HCT116 (cell line): Measurements from ENCODE around the gene CADPS. TPM values are rescaled to one million over a fixed set of nuclear protein-coding genes. Genes with fewer than 3 reads are reported as not detected.

ENCODE experiments used
- ATAC-seq: fragments of 200-7000 bp; cut with Tn5 transposase; 2 replicates; pipeline ENCODE4 v1.9.1; 2020; ENCODE audit warnings: mild to moderate bottlenecking, moderate library complexity
- BruUV-seq: library from RNA; stranded (reverse); fragments of 400-500 nt; replicated peaks from 2 replicates; lab custom pipeline; 2021; lab: Mats Ljungman, UMichigan
- CTCF ChIA-PET: fragments of 300-600 bp; sonication (Branson Sonifier 250); formaldehyde crosslinking; loops from one replicate; lab custom pipeline; 2021; ENCODE audit warnings: antibody characterized with exemption; lab: Charles Lee
- POLR2A ChIA-PET: fragments of 300-600, 350-600 bp; sonication (Branson Sonifier 250); formaldehyde crosslinking; loops from one replicate; lab custom pipeline; 2021; ENCODE audit warnings: antibody characterized with exemption; lab: Charles Lee
- RAD21 ChIA-PET, 2 experiments: fragments of 300-600 bp; sonication (Branson Sonifier 250); formaldehyde crosslinking; loops; one replicate each; lab custom pipeline; 2023; ENCODE audit warnings: low total read pairs in 2 of 2; ENCODE audit not compliant: uncharacterized antibody in 2 of 2, unreplicated experiment in 2 of 2, low non-redundant PET in 1 of 2; lab: Charles Lee
- DNase-seq: peaks from one replicate; pipeline ENCODE4 v3.0.0-alpha.2; 2010; ENCODE audit warnings: low read depth, low spot score
- H2AFZ ChIP-seq: fragments of 200-600 bp; shearing (Covaris generic), sonication (generic); 2 replicates; pipeline ENCODE4 v1.6.1; 2017; ENCODE audit warnings: low read depth, mixed run types, mixed read lengths, antibody characterized with exemption, low read length; ENCODE audit not compliant: poor library complexity, severe bottlenecking
- H3K27ac ChIP-seq: 2 replicates; pipeline ENCODE4 v1.5.1; 2012; ENCODE audit warnings: low read depth, low read length
- H3K27me3 ChIP-seq: fragments of 200-600 bp; sonication (generic); 2 replicates; pipeline ENCODE4 v1.6.1; 2016; ENCODE audit warnings: mixed run types, low read length, mixed read lengths; ENCODE audit not compliant: insufficient read depth
- H3K36me3 ChIP-seq, 2 experiments: fragments of 200-500 bp in 1 of 2; fragments of 200-600 bp in 1 of 2; sonication (Bioruptor generic) in 1 of 2; sonication (generic) in 1 of 2; 2 replicates each; pipeline versions ENCODE4 v1.5.1 to v1.6.1; 2014 to 2016; ENCODE audit warnings: low read length in 2 of 2, inconsistent platforms in 1 of 2, mixed read lengths in 1 of 2, mixed run types in 1 of 2; ENCODE audit not compliant: insufficient read depth in 2 of 2, control insufficient read depth in 1 of 2
- H3K4me1 ChIP-seq, 2 experiments: fragments of 200-600 bp in 1 of 2; sonication (generic) in 1 of 2; 2 replicates each; pipeline versions ENCODE4 v1.5.1 to v1.6.1; 2012 to 2017; ENCODE audit warnings: low read length in 2 of 2, inconsistent platforms in 1 of 2, mild to moderate bottlenecking in 1 of 2, mixed read lengths in 1 of 2, mixed run types in 1 of 2, moderate library complexity in 1 of 2; ENCODE audit not compliant: insufficient read depth in 2 of 2, control insufficient read depth in 1 of 2
- H3K4me2 ChIP-seq: fragments of 200-600 bp; sonication (generic); 2 replicates; pipeline ENCODE4 v1.6.1; 2017; ENCODE audit warnings: mixed run types, low read length, mixed read lengths
- H3K4me3 ChIP-seq, 2 experiments: fragments of 200-600 bp in 1 of 2; sonication (generic) in 1 of 2; replicated peaks in 1 of 2; 2 replicates each; pipeline ENCODE4 v1.5.1; 2011 to 2016; ENCODE audit warnings: low read length in 2 of 2, control low read depth in 1 of 2, low read depth in 1 of 2, mild to moderate bottlenecking in 1 of 2, mixed read lengths in 1 of 2, mixed run types in 1 of 2
- H3K79me2 ChIP-seq: fragments of 200-600 bp; sonication (generic); 2 replicates; pipeline ENCODE4 v1.6.1; 2017; ENCODE audit warnings: mild to moderate bottlenecking, mixed run types, low read length, moderate library complexity, mixed read lengths; ENCODE audit not compliant: insufficient read depth
- H3K9ac ChIP-seq: fragments of 200-600 bp; sonication (generic); 2 replicates; pipeline ENCODE4 v1.6.1; 2016; ENCODE audit warnings: low read length, mixed read lengths
- H3K9me2 ChIP-seq: fragments of 200-600 bp; sonication (generic), shearing (Covaris generic); 2 replicates; pipeline ENCODE4 v1.6.1; 2017; ENCODE audit warnings: mixed run types, mild to moderate bottlenecking, moderate library complexity; ENCODE audit not compliant: insufficient read depth
- H3K9me3 ChIP-seq, 2 experiments: fragments of 200-500 bp in 1 of 2; fragments of 200-600 bp in 1 of 2; sonication (Bioruptor generic) in 1 of 2; sonication (generic) in 1 of 2; 2 replicates each; pipeline ENCODE4 v1.6.1; 2014 to 2017; ENCODE audit warnings: low read length in 2 of 2, mixed read lengths in 2 of 2, inconsistent platforms in 1 of 2, low read depth in 1 of 2, mild to moderate bottlenecking in 1 of 2, mixed run types in 1 of 2, moderate library complexity in 1 of 2; ENCODE audit not compliant: control insufficient read depth in 1 of 2, insufficient read depth in 1 of 2
- H4K20me1 ChIP-seq: fragments of 200-600 bp; sonication (generic), shearing (Covaris generic); 2 replicates; pipeline ENCODE4 v1.6.1; 2017; ENCODE audit warnings: mixed run types, mild to moderate bottlenecking, moderate library complexity; ENCODE audit not compliant: insufficient read depth
- CTCF ChIP-seq, 3 experiments: fragments of 200-600 bp in 1 of 3; sonication (generic) in 1 of 3; IDR thresholded peaks in 2 of 3; conservative IDR thresholded peaks in 1 of 3; 2 replicates each; pipeline ENCODE4 v1.5.1; 2012 to 2017; ENCODE audit warnings: low read depth in 2 of 3, low read length in 2 of 3, antibody characterized with exemption in 1 of 3, borderline replicate concordance in 1 of 3, control low read depth in 1 of 3, mild to moderate bottlenecking in 1 of 3, mixed read lengths in 1 of 3, mixed run types in 1 of 3, moderate library complexity in 1 of 3; ENCODE audit not compliant: insufficient read depth in 1 of 3
- EGR1 ChIP-seq: IDR thresholded peaks from 2 replicates; pipeline ENCODE4 v1.6.1; 2012; ENCODE audit warnings: low read depth
- FOSL1 ChIP-seq: IDR thresholded peaks from 2 replicates; pipeline ENCODE4 v1.6.1; 2012; ENCODE audit warnings: low read depth
- POLR2AphosphoS5 ChIP-seq: IDR thresholded peaks from 2 replicates; pipeline ENCODE4 v1.6.1; 2011; ENCODE audit warnings: mild to moderate bottlenecking, low read depth, low read length, moderate library complexity
- SIN3A ChIP-seq: IDR thresholded peaks from 2 replicates; pipeline ENCODE4 v1.6.1; 2012; ENCODE audit warnings: low read depth
- YY1 ChIP-seq: IDR thresholded peaks from 2 replicates; pipeline ENCODE4 v1.6.1; 2011; ENCODE audit warnings: low read length, low read depth, moderate library complexity, mild to moderate bottlenecking; ENCODE audit not compliant: insufficient replicate concordance; ENCODE audit errors: extremely low read depth
- ZBTB33 ChIP-seq: IDR thresholded peaks from 2 replicates; pipeline ENCODE4 v1.6.1; 2011; ENCODE audit warnings: mild to moderate bottlenecking, low read length, moderate library complexity; ENCODE audit not compliant: insufficient replicate concordance; ENCODE audit errors: extremely low read depth
- intact Hi-C: fragments of 100-400 bp; cut with micrococcal nuclease; formaldehyde crosslinking; loops from 2 replicates; pipeline ENCODE4 v1.10.0; 2022
- total RNA-seq: library from RNA; stranded (reverse); gene quantifications from one replicate; pipeline ENCODE4 v1.2.1, GENCODE V29; 2021; ENCODE audit not compliant: unreplicated experiment

CADPS gene
- total RNA-seq, 1 experiment from 2014 or later = not detected

GRCh38 chr3:62542185-62542584, 333.0 kb downstream of the CADPS start:
- ChIA-PET CTCF (no interaction called here), POLR2A (no interaction called here), RAD21 (no interaction called here)
- H3K4me3 ChIP-seq = no peak overlapping the region
- no peak overlapping the region for H3K9ac ChIP-seq
- intact Hi-C loops = no loop called here
- no peak for DNase-seq
- no peaks in the 10 kb centered on the region for H3K36me3 ChIP-seq
- H3K79me2 ChIP-seq = no peaks in the 10 kb centered on the region
- peaks cover 66% of the 10 kb centered on the region for H3K27me3 ChIP-seq
- no peaks in the 10 kb centered on the region for H3K9me2 ChIP-seq
- no peak overlapping the region for H3K27ac ChIP-seq
- no peaks in the 10 kb centered on the region for H4K20me1 ChIP-seq
- H3K4me1 ChIP-seq = no peaks in the 10 kb centered on the region; a peak in 1 of 4 replicates
- H3K9me3 ChIP-seq = no peaks in the 10 kb centered on the region
- no peak overlapping the region for H3K4me2 ChIP-seq
- no TSS peak for BruUV-seq
- ATAC-seq = no peak
- no peak overlapping the region for H2AFZ ChIP-seq
- no peak for TF ChIP-seq ZBTB33
- no peak for TF ChIP-seq EGR1
- TF ChIP-seq SIN3A = no peak
- TF ChIP-seq CTCF (IDR thresholded peaks at IDR 0.05 in 2 of 3, conservative IDR thresholded peaks at IDR 0.05 in 1 of 3; ENCODE audit: borderline replicate concordance in 1 of 3, insufficient read depth in 1 of 3, low read depth in 2 of 3, low read length in 2 of 3) = no peak
- TF ChIP-seq YY1 = no peak
- TF ChIP-seq POLR2AphosphoS5 = no peak
- TF ChIP-seq FOSL1 = no peak
